Activated CD8-positive, alpha-beta memory T cell treated with anti-CD3 and anti-CD28 coated beads for 4 hours (primary cell): ENCODE data around the gene HDX.
"Not testable (repeated sequence)": the region's sequence is repeated elsewhere in the genome, so short reads cannot be mapped to it uniquely, and the experiment has no call there.

ENCODE experiments used
- DNase-seq, 2 donors: peaks; one replicate each; pipeline ENCODE4 v3.0.0-alpha.2; 2020; ENCODE audit warnings: low read depth in 2 of 2

The HDX gene

GRCh38 chrX:84501798-84502628, at the start of gene HDX:
Gene HDX, minus strand, starts transcription at chrX:84502453. Its CDS starts 27,056 bp downstream, at chrX:84475397.
- DNase-seq = peak; percentile 28 to 36

- not testable (repeated sequence) for DNase-seq
These were observed 39.1 kb upstream of the HDX start for GRCh38 chrX:84541315-84541714.

- DNase-seq = not testable (repeated sequence)
These were observed 35.4 kb upstream of the HDX start for GRCh38 chrX:84537627-84538026.

- no peak for DNase-seq
These were observed 13.8 kb downstream of the HDX start for GRCh38 chrX:84488426-84488825.

GRCh38 chrX:84487365-84488353, 14.6 kb downstream of the HDX start:
- no peak for DNase-seq

GRCh38 chrX:84479086-84479485, 23.2 kb downstream of the HDX start:
- no peak for DNase-seq

GRCh38 chrX:84477114-84477513, 25.1 kb downstream of the HDX start:
- DNase-seq = no peak

- DNase-seq = no peak
These were observed 26.7 kb downstream of the HDX start for GRCh38 chrX:84475596-84475995.

GRCh38 chrX:84475101-84475500, 27.2 kb downstream of the HDX start:
- DNase-seq = no peak

- no peak for DNase-seq
These were observed 33.0 kb downstream of the HDX start for GRCh38 chrX:84469226-84469625.

- no peak for DNase-seq
These were observed 34.4 kb downstream of the HDX start for GRCh38 chrX:84467898-84468297.

GRCh38 chrX:84453351-84454246, 48.7 kb downstream of the HDX start:
- no peak for DNase-seq

GRCh38 chrX:84441143-84441542, 61.1 kb downstream of the HDX start:
- no peak for DNase-seq

- DNase-seq = no peak
These were observed 87.1 kb downstream of the HDX start for GRCh38 chrX:84415140-84415539.

- DNase-seq = no peak
These were observed 138.6 kb downstream of the HDX start for GRCh38 chrX:84363663-84364062.

GRCh38 chrX:84363051-84363450, 139.2 kb downstream of the HDX start:
- DNase-seq = no peak

GRCh38 chrX:84362184-84362838, 139.9 kb downstream of the HDX start:
- DNase-seq = no peak

GRCh38 chrX:84358271-84358670, 144.0 kb downstream of the HDX start:
- DNase-seq = no peak

GRCh38 chrX:84357296-84357695, 145.0 kb downstream of the HDX start:
- DNase-seq = no peak

GRCh38 chrX:84340968-84341367, 161.3 kb downstream of the HDX start:
- DNase-seq = no peak
